Activated T-cell treated with anti-CD3 and anti-CD28 coated beads, Interleukin-2, amount 50 U/mL, for 48 hours (primary cell): ENCODE results near the gene CAMKMT.
"Not testable (repeated sequence)": the region's sequence is repeated elsewhere in the genome, so short reads cannot be mapped to it uniquely, and the experiment has no call there.

Experiments
- DNase-seq, 2 experiments: peaks; one replicate each; pipeline ENCODE4 v3.0.0-alpha.2; 2020

Gene CAMKMT

GRCh38 chr2:44362207-44363015 lies 664 bp downstream of the CAMKMT start:
- peak; percentile 65 to 70 for DNase-seq

GRCh38 chr2:44364604-44365003 lies 2.9 kb downstream of the CAMKMT start:
- no peak for DNase-seq

GRCh38 chr2:44367591-44367990 lies 5.8 kb downstream of the CAMKMT start:
- no peak for DNase-seq

- no peak for DNase-seq
Observed at GRCh38 chr2:44369392-44369791, 7.6 kb downstream of the CAMKMT start.

GRCh38 chr2:44371445-44371844 lies 9.7 kb downstream of the CAMKMT start:
- no peak for DNase-seq

- no peak for DNase-seq
Observed at GRCh38 chr2:44372246-44372645, 10.5 kb downstream of the CAMKMT start.

GRCh38 chr2:44377486-44377885 lies 15.7 kb downstream of the CAMKMT start:
- DNase-seq = no peak

- DNase-seq = not testable (repeated sequence)
Observed at GRCh38 chr2:44385226-44385625, 23.5 kb downstream of the CAMKMT start.

GRCh38 chr2:44388877-44389276 lies 27.1 kb downstream of the CAMKMT start:
- no peak for DNase-seq

- DNase-seq = no peak
Observed at GRCh38 chr2:44389895-44390294, 28.1 kb downstream of the CAMKMT start.

- peak; percentile 44 to 58 for DNase-seq
Observed at GRCh38 chr2:44392338-44392943, 30.7 kb downstream of the CAMKMT start.

- DNase-seq = no peak
Observed at GRCh38 chr2:44397447-44398175, 35.9 kb downstream of the CAMKMT start.

GRCh38 chr2:44398243-44398897 lies 36.6 kb downstream of the CAMKMT start:
- no peak for DNase-seq

- no peak for DNase-seq
Observed at GRCh38 chr2:44420725-44421124, 59.0 kb downstream of the CAMKMT start.

- no peak for DNase-seq
Observed at GRCh38 chr2:44424211-44424610, 62.5 kb downstream of the CAMKMT start.

GRCh38 chr2:44429034-44429433 lies 67.3 kb downstream of the CAMKMT start:
- DNase-seq = no peak

- no peak for DNase-seq
Observed at GRCh38 chr2:44430342-44430741, 68.6 kb downstream of the CAMKMT start.

GRCh38 chr2:44433895-44434294 lies 72.1 kb downstream of the CAMKMT start:
- DNase-seq = no peak

- no peak for DNase-seq
Observed at GRCh38 chr2:44441200-44441599, 79.5 kb downstream of the CAMKMT start.

GRCh38 chr2:44442019-44442418 lies 80.3 kb downstream of the CAMKMT start:
- DNase-seq = no peak

GRCh38 chr2:44443517-44443916 lies 81.8 kb downstream of the CAMKMT start:
- DNase-seq = no peak

- no peak for DNase-seq
Observed at GRCh38 chr2:44444881-44445280, 83.1 kb downstream of the CAMKMT start.

- DNase-seq = no peak
Observed at GRCh38 chr2:44448860-44449527, 87.2 kb downstream of the CAMKMT start.
